ENCODE results near the gene HTRA3.

HTRA3 gene

GRCh38 chr4:8293131-8293975, 23.8 kb downstream of the HTRA3 start:
- Histone ChIP-seq H3K36me3 (ENCODE audit: insufficient read depth, low read length) (peaks cover 24% of the 10 kb centered on the region), H3K4me1 (ENCODE audit: insufficient read depth, low read length) (no peaks in the 10 kb centered on the region), H3K4me3 (ENCODE audit: low read depth in 1 of 2, low read length in 2 of 2) (no peak overlapping the region), H3K9ac (ENCODE audit: low read length) (no peak overlapping the region), H3K9me3 (ENCODE audit: low read length) (no peaks in the 10 kb centered on the region), H3K27ac (ENCODE audit: low read depth, low read length) (no peak overlapping the region), H3K27me3 (ENCODE audit: control insufficient read depth in 1 of 2, insufficient read depth in 2 of 2, low read length in 2 of 2) (no peaks in the 10 kb centered on the region)

- Histone ChIP-seq H3K4me3 (ENCODE audit: low read depth in 1 of 2, low read length in 2 of 2) (no peak overlapping the region), H3K9ac (ENCODE audit: low read length) (no peak overlapping the region), H3K4me1 (ENCODE audit: insufficient read depth, low read length) (no peaks in the 10 kb centered on the region), H3K9me3 (ENCODE audit: low read length) (no peaks in the 10 kb centered on the region), H3K27ac (ENCODE audit: low read depth, low read length) (no peak overlapping the region), H3K27me3 (ENCODE audit: control insufficient read depth in 1 of 2, insufficient read depth in 2 of 2, low read length in 2 of 2) (no peaks in the 10 kb centered on the region), H3K36me3 (ENCODE audit: insufficient read depth, low read length) (peaks cover 24% of the 10 kb centered on the region)
These were observed 24.5 kb downstream of the HTRA3 start for GRCh38 chr4:8294036-8294435.

GRCh38 chr4:8294775-8295174, 25.2 kb downstream of the HTRA3 start:
- Histone ChIP-seq H3K4me3 (ENCODE audit: low read depth in 1 of 2, low read length in 2 of 2) (no peak overlapping the region), H3K27ac (ENCODE audit: low read depth, low read length) (no peak overlapping the region), H3K9ac (ENCODE audit: low read length) (no peak overlapping the region), H3K4me1 (ENCODE audit: insufficient read depth, low read length) (no peaks in the 10 kb centered on the region), H3K9me3 (ENCODE audit: low read length) (no peaks in the 10 kb centered on the region), H3K27me3 (ENCODE audit: control insufficient read depth in 1 of 2, insufficient read depth in 2 of 2, low read length in 2 of 2) (no peaks in the 10 kb centered on the region), H3K36me3 (ENCODE audit: insufficient read depth, low read length) (peaks cover 24% of the 10 kb centered on the region)

GRCh38 chr4:8295471-8295870, 25.9 kb downstream of the HTRA3 start:
- no peak overlapping the region for H3K9ac ChIP-seq (ENCODE audit: low read length)
- no peaks in the 10 kb centered on the region for H3K4me1 ChIP-seq (ENCODE audit: insufficient read depth, low read length)
- H3K27me3 ChIP-seq (ENCODE audit: control insufficient read depth in 1 of 2, insufficient read depth in 2 of 2, low read length in 2 of 2), result no peaks in the 10 kb centered on the region
- H3K36me3 ChIP-seq (ENCODE audit: insufficient read depth, low read length), result peaks cover 24% of the 10 kb centered on the region
- H3K27ac ChIP-seq (ENCODE audit: low read depth, low read length), result no peak overlapping the region
- no peaks in the 10 kb centered on the region for H3K9me3 ChIP-seq (ENCODE audit: low read length)
- no peak overlapping the region for H3K4me3 ChIP-seq (ENCODE audit: low read depth in 1 of 2, low read length in 2 of 2)

- H3K4me3 ChIP-seq (ENCODE audit: low read depth in 1 of 2, low read length in 2 of 2), result no peak overlapping the region
- H3K9ac ChIP-seq (ENCODE audit: low read length), result no peak overlapping the region
- H3K27me3 ChIP-seq (ENCODE audit: control insufficient read depth in 1 of 2, insufficient read depth in 2 of 2, low read length in 2 of 2), result no peaks in the 10 kb centered on the region
- H3K4me1 ChIP-seq (ENCODE audit: insufficient read depth, low read length), result no peaks in the 10 kb centered on the region
- no peak overlapping the region for H3K27ac ChIP-seq (ENCODE audit: low read depth, low read length)
- H3K36me3 ChIP-seq (ENCODE audit: insufficient read depth, low read length), result peaks cover 24% of the 10 kb centered on the region
- H3K9me3 ChIP-seq (ENCODE audit: low read length), result no peaks in the 10 kb centered on the region
These were observed 26.9 kb downstream of the HTRA3 start for GRCh38 chr4:8296491-8296890.

GRCh38 chr4:8297141-8297601, 27.6 kb downstream of the HTRA3 start:
- Histone ChIP-seq H3K36me3 (ENCODE audit: insufficient read depth, low read length) (peaks cover 23% of the 10 kb centered on the region), H3K9me3 (ENCODE audit: low read length) (no peaks in the 10 kb centered on the region), H3K4me1 (ENCODE audit: insufficient read depth, low read length) (no peaks in the 10 kb centered on the region), H3K27ac (ENCODE audit: low read depth, low read length) (no peak overlapping the region), H3K27me3 (ENCODE audit: control insufficient read depth in 1 of 2, insufficient read depth in 2 of 2, low read length in 2 of 2) (no peaks in the 10 kb centered on the region), H3K4me3 (ENCODE audit: low read depth in 1 of 2, low read length in 2 of 2) (no peak overlapping the region), H3K9ac (ENCODE audit: low read length) (no peak overlapping the region)

- no peak overlapping the region for H3K4me3 ChIP-seq (ENCODE audit: low read depth in 1 of 2, low read length in 2 of 2)
- no peaks in the 10 kb centered on the region for H3K4me1 ChIP-seq (ENCODE audit: insufficient read depth, low read length)
- no peaks in the 10 kb centered on the region for H3K27me3 ChIP-seq (ENCODE audit: control insufficient read depth in 1 of 2, insufficient read depth in 2 of 2, low read length in 2 of 2)
- H3K27ac ChIP-seq (ENCODE audit: low read depth, low read length), result no peak overlapping the region
- peaks cover 20% of the 10 kb centered on the region for H3K36me3 ChIP-seq (ENCODE audit: insufficient read depth, low read length)
- no peak overlapping the region for H3K9ac ChIP-seq (ENCODE audit: low read length)
- no peaks in the 10 kb centered on the region for H3K9me3 ChIP-seq (ENCODE audit: low read length)
These were observed 28.3 kb downstream of the HTRA3 start for GRCh38 chr4:8297691-8298485.

- H3K4me3 ChIP-seq (ENCODE audit: low read depth in 1 of 2, low read length in 2 of 2), result no peak overlapping the region
- H3K9ac ChIP-seq (ENCODE audit: low read length), result no peak overlapping the region
- H3K9me3 ChIP-seq (ENCODE audit: low read length), result no peaks in the 10 kb centered on the region
- peaks cover 12% of the 10 kb centered on the region for H3K36me3 ChIP-seq (ENCODE audit: insufficient read depth, low read length)
- H3K27ac ChIP-seq (ENCODE audit: low read depth, low read length), result no peak overlapping the region
- no peaks in the 10 kb centered on the region for H3K4me1 ChIP-seq (ENCODE audit: insufficient read depth, low read length)
- H3K27me3 ChIP-seq (ENCODE audit: control insufficient read depth in 1 of 2, insufficient read depth in 2 of 2, low read length in 2 of 2), result no peaks in the 10 kb centered on the region
These were observed 31.3 kb downstream of the HTRA3 start for GRCh38 chr4:8300832-8301231.

GRCh38 chr4:8301851-8302730, 32.5 kb downstream of the HTRA3 start:
- peaks cover 12% of the 10 kb centered on the region for H3K36me3 ChIP-seq (ENCODE audit: insufficient read depth, low read length)
- peaks cover 4% of the 10 kb centered on the region for H3K4me1 ChIP-seq (ENCODE audit: insufficient read depth, low read length)
- no peak overlapping the region for H3K9ac ChIP-seq (ENCODE audit: low read length)
- no peaks in the 10 kb centered on the region for H3K27me3 ChIP-seq (ENCODE audit: control insufficient read depth in 1 of 2, insufficient read depth in 2 of 2, low read length in 2 of 2)
- H3K27ac ChIP-seq (ENCODE audit: low read depth, low read length), result no peak overlapping the region
- no peaks in the 10 kb centered on the region for H3K9me3 ChIP-seq (ENCODE audit: low read length)
- no peak overlapping the region for H3K4me3 ChIP-seq (ENCODE audit: low read depth in 1 of 2, low read length in 2 of 2)

- peaks cover 12% of the 10 kb centered on the region for H3K36me3 ChIP-seq (ENCODE audit: insufficient read depth, low read length)
- H3K4me3 ChIP-seq (ENCODE audit: low read depth in 1 of 2, low read length in 2 of 2), result no peak overlapping the region
- peaks cover 4% of the 10 kb centered on the region for H3K4me1 ChIP-seq (ENCODE audit: insufficient read depth, low read length)
- H3K9me3 ChIP-seq (ENCODE audit: low read length), result no peaks in the 10 kb centered on the region
- H3K9ac ChIP-seq (ENCODE audit: low read length), result no peak overlapping the region
- no peaks in the 10 kb centered on the region for H3K27me3 ChIP-seq (ENCODE audit: control insufficient read depth in 1 of 2, insufficient read depth in 2 of 2, low read length in 2 of 2)
- no peak overlapping the region for H3K27ac ChIP-seq (ENCODE audit: low read depth, low read length)
These were observed 33.5 kb downstream of the HTRA3 start for GRCh38 chr4:8303081-8303480.

Data from muscle layer of colon (tissue), 2 donors.